Nephron progenitor cell (in vitro differentiated cells): ENCODE results near the gene INTS15.

ENCODE experiments used
- DNase-seq: peaks from one replicate; pipeline ENCODE4 v3.0.0; 2021
- H3K27ac Mint-ChIP-seq: 2 replicates; pipeline ENCODE4 v1.8.0; 2021; ENCODE audit warnings: mild to moderate bottlenecking, moderate library complexity, mixed read lengths
- H3K27me3 Mint-ChIP-seq: 2 replicates; pipeline ENCODE4 v1.8.0; 2021; ENCODE audit warnings: mild to moderate bottlenecking, low read depth, mixed read lengths; ENCODE audit not compliant: poor library complexity
- H3K36me3 Mint-ChIP-seq: 2 replicates; pipeline ENCODE4 v1.8.0; 2021; ENCODE audit warnings: low read depth, mixed read lengths
- H3K4me1 Mint-ChIP-seq: 2 replicates; pipeline ENCODE4 v1.8.0; 2021; ENCODE audit warnings: mixed read lengths
- H3K4me3 Mint-ChIP-seq: 2 replicates; pipeline ENCODE4 v1.8.0; 2021; ENCODE audit warnings: mild to moderate bottlenecking, moderate library complexity, mixed read lengths
- H3K9me3 Mint-ChIP-seq: 2 replicates; pipeline ENCODE4 v1.8.0; 2021; ENCODE audit warnings: mild to moderate bottlenecking, moderate library complexity, mixed read lengths
- CTCF ChIP-seq: fragments of 200-600 bp; sonication (generic); IDR thresholded peaks from 2 replicates; pipeline ENCODE4 v1.5.0; 2021; ENCODE audit warnings: antibody characterized with exemption

INTS15 gene

GRCh38 chr7:6589829-6590644 lies at the start of gene INTS15:
INTS15 (plus strand) TSS chr7:6590021; CDS start chr7:6590284, 263 bp downstream.
- Mint-ChIP-seq H3K36me3 (peaks cover 51% of the 10 kb centered on the region), H3K9me3 (no peaks in the 10 kb centered on the region), H3K27me3 (no peaks in the 10 kb centered on the region), H3K4me1 (peaks cover 18% of the 10 kb centered on the region), H3K27ac (peak within 1 kb of the TSS; percentile 68), H3K4me3 (peak within 1 kb of the TSS; percentile 91)
- TF ChIP-seq CTCF = peak; percentile 35
- peak; percentile 89 for DNase-seq

- no peaks in the 10 kb centered on the region for H3K9me3 Mint-ChIP-seq
- no peaks in the 10 kb centered on the region for H3K4me1 Mint-ChIP-seq
- H3K36me3 Mint-ChIP-seq = no peaks in the 10 kb centered on the region
- no peak for TF ChIP-seq CTCF
- no peak overlapping the region for H3K4me3 Mint-ChIP-seq
- no peak for DNase-seq
- peaks cover 37% of the 10 kb centered on the region for H3K27me3 Mint-ChIP-seq
- H3K27ac Mint-ChIP-seq = no peak overlapping the region
These were observed 47.5 kb upstream of the INTS15 start for GRCh38 chr7:6542368-6542767.

GRCh38 chr7:6545398-6546126 lies 44.3 kb upstream of the INTS15 start:
- no peaks in the 10 kb centered on the region for H3K4me1 Mint-ChIP-seq
- DNase-seq = no peak
- H3K36me3 Mint-ChIP-seq = no peaks in the 10 kb centered on the region
- no peak overlapping the region for H3K4me3 Mint-ChIP-seq
- H3K27me3 Mint-ChIP-seq = peaks cover 18% of the 10 kb centered on the region
- H3K27ac Mint-ChIP-seq = no peak overlapping the region
- no peak for TF ChIP-seq CTCF
- H3K9me3 Mint-ChIP-seq = no peaks in the 10 kb centered on the region

- no peak for DNase-seq
- TF ChIP-seq CTCF = no peak
- Mint-ChIP-seq H3K27me3 (peaks cover 12% of the 10 kb centered on the region), H3K9me3 (no peaks in the 10 kb centered on the region), H3K36me3 (no peaks in the 10 kb centered on the region), H3K4me3 (no peak overlapping the region), H3K27ac (peak overlapping the region; percentile 30), H3K4me1 (no peaks in the 10 kb centered on the region)
These were observed 43.1 kb upstream of the INTS15 start for GRCh38 chr7:6546498-6547251.

GRCh38 chr7:6547400-6547799 lies 42.4 kb upstream of the INTS15 start:
- H3K27ac Mint-ChIP-seq = no peak overlapping the region
- H3K4me3 Mint-ChIP-seq = no peak overlapping the region
- peaks cover 8% of the 10 kb centered on the region for H3K27me3 Mint-ChIP-seq
- DNase-seq = no peak
- no peaks in the 10 kb centered on the region for H3K9me3 Mint-ChIP-seq
- TF ChIP-seq CTCF = no peak
- no peaks in the 10 kb centered on the region for H3K4me1 Mint-ChIP-seq
- no peaks in the 10 kb centered on the region for H3K36me3 Mint-ChIP-seq
